Iris pigment epithelial cell (primary cell): ENCODE results near the gene JRKL.

Experiments
- DNase-seq: peaks from one replicate; pipeline ENCODE4 v3.0.0-alpha.2; 2011; ENCODE audit warnings: low read depth

JRKL gene

DNA sequence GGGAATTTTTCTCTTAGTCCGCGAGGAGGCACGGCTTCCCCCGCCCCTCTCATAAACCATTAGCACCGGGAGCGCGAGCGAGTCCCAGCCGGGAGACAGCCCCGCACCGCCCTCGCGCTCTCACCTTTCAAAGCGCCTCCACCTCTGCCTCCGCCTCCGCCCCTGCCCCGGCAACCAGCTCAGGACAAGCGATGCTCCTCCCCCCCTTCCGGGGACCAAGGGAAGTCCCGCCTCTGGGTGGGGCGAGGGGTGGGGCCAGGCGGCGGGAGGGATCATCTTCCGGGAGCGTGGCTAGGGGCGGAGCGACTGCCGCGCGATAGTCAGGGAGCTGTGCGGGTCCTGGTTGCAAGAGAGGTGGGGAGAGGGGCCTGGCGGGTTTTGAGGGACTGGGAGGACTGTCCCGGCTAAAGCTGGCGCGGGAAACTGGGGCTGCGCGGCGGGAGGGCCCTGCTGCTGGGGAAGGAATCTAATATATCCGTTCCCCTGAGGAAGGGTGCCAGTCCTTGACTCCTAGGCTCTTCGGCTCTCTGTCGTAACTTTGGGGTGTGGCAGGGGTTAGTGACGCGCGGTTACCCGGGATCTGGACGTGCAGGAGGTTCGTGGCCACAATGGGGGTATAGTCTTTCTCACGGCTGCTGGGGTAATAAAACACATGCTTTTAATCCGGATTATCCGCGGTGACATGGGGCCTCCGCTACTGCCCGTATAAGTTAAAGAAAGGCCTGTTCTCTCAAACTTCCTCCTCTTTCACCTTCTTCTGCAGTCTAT, at the start of gene JRKL, which contains the start of gene CCDC82:
Gene JRKL, plus strand, starts transcription at position 294 of the 768 bp plus-strand sequence. CDS start 637 bp downstream, outside the sequence.
Gene CCDC82, minus strand, starts transcription at position 193 of the 768 bp plus-strand sequence. CDS start 5,165 bp downstream, outside the sequence.
- DNase-seq, result peak; percentile 98

GRCh38 chr11:96340555-96340885, 49.3 kb upstream of the JRKL start:
- DNase-seq, result peak; percentile 41

DNA sequence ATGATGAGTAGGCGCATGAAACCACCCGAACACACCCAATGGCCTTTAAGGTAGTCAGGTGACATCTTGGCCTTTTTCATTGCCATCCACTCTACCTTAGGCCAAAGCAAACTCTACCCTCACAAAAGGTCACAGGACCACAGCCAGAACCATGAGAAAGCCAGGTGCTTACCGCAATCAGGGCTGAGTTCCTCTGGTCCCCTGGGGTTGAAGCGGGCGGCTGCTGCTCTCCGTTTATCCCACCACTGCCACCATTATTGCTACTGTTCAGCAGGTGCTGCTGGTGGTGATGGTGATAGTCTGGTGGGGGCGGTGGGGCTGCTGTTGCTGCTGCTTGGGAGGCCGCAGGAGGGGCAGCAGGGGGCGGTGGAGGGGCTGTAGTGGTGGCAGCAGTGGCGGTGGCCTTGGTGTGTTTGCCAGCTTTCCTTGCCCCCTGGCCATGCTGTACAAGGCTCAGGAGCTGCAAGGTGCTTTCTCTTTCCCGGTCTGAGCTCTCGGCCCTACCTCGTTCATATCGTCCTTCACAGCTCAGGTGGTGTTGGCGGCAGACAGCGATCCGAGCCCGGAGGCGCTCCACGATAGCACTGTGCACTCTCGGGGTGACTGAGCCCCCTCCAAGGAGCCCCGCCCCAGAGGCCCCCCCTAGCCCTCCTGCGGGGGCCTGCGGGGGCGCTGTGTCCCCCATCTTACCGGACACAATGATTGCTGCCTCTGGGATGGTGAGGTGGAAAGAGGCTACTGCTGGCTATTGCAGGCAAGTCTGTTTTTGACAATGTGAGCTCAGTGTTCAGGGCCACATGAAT, 48.4 kb upstream of the JRKL start:
- peak; percentile 63 for DNase-seq

GRCh38 chr11:96342014-96342960, 47.5 kb upstream of the JRKL start:
- DNase-seq, result peak; percentile 53

GRCh38 chr11:96342961-96343711, 46.7 kb upstream of the JRKL start, which contains the start of gene MAML2:
Gene MAML2 (minus strand): TSS chr11:96343195. CDS start chr11:96341895, 1,300 bp downstream.
- peak; percentile 97 for DNase-seq

DNA sequence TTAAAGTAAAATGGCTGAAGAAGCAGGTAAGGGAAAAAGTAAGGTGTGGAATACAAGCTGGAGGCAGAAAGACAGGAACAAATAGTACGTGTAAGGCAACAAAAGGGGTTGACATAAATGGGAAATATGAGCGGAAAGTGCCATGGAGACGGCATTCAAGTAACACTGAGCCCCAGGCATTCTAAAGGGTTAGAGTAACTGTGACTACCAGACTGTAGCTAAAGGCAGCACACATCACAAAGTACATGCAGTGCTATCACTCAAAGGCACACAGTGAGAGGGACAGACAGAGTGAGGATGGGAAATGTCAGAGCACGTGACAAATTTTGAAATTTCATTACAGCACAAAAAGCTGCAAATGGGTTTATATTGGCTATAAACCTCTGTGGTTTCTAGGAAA, 33.0 kb upstream of the JRKL start:
- no peak for DNase-seq

DNA sequence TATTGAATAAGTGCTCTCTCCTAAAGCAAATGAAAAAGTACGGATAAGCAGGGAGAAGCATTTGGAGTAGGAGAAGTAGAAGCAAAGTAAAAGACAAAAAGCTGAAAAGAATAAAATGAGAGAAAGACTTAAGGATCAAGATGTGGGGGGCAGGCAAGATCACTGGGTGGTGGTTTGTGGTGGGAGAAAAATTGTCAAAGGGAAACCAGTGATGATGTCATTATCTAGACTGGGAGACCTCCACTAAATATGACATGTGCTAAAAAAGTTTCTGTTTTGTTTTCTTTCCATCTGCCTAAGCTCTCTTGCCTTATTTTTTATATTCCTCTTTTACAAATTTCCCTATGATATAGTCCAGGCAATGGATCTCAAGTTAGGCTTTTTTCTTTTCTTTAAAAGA, 32.0 kb upstream of the JRKL start:
- no peak for DNase-seq

- no peak for DNase-seq
Observed at GRCh38 chr11:96358321-96358720, 31.5 kb upstream of the JRKL start.

DNA sequence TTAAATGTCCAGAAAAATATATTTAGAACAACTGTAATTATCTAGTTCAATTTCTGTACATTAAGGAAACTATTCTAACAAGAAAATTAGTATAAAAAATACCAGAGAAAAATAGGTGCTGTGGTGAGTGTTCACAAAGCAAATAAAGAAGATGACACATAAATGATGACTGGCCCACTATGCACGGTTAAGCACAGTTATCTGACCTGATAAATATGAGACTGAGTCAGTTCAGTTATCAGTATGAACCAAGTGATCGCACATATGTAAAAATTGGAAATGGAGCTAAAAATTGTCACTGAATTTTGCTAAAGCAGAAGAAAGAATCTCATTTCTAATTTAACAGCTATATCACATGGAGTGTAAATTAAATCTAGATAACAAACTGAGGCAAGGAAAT, 28.0 kb upstream of the JRKL start:
- DNase-seq, result peak; percentile 63

DNA sequence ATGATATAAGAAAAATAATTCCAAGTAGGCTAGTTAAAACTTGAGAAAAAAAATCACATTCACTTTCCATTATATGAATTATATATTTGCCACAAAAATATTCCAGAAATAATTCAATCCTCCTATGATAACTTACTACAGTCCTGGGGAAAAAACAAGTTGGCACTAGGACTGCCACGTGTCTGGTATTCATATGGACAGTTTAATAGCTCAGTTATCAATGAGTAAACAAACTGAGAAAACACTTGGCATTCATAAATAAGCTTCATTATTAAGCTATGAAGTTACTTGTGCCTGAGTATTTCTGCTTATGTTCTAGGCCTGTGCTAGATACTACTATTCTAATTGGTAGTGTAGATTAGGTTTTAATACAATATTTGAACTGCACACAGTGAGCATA, 24.3 kb upstream of the JRKL start:
- no peak for DNase-seq

DNA sequence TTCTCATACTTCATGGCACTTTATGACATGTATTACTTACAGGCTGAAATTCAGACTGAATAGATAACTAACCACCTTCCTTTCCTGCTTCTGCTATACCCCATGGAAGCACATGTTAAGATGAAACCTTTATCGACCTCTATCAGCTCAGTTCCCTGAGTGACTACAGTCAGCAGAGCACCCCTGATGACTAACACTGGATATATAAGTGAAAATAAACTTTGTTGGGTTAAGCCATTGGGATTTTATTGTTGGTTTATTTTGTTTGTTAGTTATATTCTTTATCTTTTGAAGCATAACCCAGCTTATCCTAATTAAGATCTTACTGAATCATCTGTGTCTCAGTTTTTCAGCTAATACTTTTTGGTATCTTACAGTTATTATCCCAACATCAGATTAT, 23.8 kb upstream of the JRKL start:
- DNase-seq, result peak; percentile 5

DNA sequence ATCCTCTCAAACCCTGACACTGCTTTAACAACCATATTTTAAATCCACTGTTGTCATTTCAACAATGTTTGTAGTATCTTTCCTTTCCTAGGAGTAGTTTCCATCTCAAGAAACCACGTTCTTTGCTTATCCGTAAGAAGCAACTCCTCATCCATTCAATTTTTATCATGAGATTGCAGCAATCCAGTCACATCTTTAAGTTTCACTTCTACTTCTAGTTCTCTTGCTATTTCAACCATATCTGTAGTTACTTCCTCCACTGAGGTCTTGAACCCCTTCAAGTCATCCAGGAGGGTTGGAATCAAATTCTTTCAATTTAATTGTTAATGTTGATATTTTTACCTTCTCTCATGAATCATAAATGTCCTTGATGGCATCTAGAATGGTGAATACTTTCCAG, 22.5 kb upstream of the JRKL start:
- DNase-seq, result no peak

GRCh38 chr11:96373826-96374225, 16.0 kb upstream of the JRKL start:
- no peak for DNase-seq

DNA sequence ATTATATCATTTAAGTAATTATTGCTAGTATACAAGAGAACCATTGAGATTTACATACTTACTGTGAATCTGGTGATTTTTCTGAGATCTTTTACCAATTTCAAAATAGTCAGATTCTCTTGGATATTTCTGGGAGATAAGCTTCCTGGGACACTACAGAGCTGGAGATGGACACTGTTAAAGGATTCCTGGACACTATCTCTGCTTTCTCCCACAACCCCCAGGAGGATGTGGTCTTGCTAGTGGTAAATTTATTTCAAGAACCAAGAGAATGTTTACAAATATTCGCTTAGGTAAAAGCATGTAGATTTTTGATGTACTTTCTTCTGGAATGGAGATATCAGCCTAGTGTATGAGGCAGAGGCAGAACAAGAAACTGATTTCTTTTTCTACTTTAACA, 13.0 kb upstream of the JRKL start:
- DNase-seq, result no peak

GRCh38 chr11:96384156-96384555, 5.7 kb upstream of the JRKL start:
- no peak for DNase-seq

DNA sequence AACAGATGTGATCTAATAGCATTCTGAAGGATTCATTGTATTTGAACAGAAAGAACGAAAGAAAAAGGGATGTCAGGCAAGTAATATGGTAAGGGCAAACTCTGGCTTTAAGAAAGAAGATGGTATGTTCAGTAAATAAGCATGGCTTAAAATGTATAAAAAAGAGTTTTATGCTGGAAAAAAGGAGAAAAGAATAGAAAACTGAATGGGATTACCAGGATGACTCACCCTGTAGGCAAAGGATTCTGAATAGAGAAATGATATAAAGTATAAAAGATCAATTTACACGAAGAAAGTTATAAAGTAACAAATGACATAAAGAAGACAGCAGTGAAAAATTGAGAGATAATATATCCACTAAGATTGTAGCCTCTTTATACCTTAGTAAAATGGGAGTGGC, 4.6 kb upstream of the JRKL start:
- no peak for DNase-seq

- no peak for DNase-seq
Observed at GRCh38 chr11:96388891-96389719, 708 bp upstream of the JRKL start.

GRCh38 chr11:96390488-96390792, 627 bp downstream of the JRKL start:
- DNase-seq, result peak; percentile 56

- peak; percentile 18 for DNase-seq
Observed at GRCh38 chr11:96391698-96392307, 2.0 kb downstream of the JRKL start.

DNA sequence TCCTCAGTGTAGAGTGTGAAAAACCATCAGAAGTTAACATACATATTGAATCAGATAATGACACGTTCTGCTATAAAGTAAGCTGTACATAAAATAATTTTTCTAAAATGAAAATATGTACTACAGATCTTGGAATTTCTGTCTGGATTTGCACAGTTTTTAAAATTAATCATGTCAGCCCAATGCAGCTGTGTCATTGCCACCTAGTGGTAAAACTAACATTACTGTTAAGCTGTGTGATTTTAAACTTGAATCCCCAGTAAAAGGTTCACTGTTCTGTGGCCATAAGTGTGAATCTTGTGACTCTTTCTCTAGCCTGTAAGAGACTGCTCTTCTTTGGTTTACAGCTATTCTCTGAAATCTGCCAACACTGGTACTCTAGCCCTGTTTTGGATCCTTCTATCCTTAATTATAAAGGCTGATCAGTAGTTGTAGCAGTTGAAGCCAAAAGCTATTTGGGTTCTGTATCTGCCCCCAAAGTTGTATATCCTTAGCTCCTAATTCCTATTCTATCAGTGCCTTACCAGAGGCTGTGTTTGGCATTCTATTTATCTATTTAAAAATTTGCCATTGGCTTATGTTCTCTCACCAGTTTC, 4.0 kb downstream of the JRKL start:
- DNase-seq, result peak; percentile 65
